Cardiac muscle cell (in vitro differentiated cells and primary cell): ENCODE measurements around the gene TMEM190. TPM values are rescaled to one million over a fixed set of nuclear protein-coding genes. Genes with fewer than 3 reads are reported as not detected.

Experiments
- DNase-seq, 2 donors: peaks; one replicate each; pipeline versions ENCODE4 v3.0.0 to v3.0.0-alpha.2; 2010 to 2017; ENCODE audit warnings: low read depth in 1 of 2, low spot score in 1 of 2
- H3K27ac ChIP-seq: fragments of 200-600 bp; sonication (generic); 2 replicates; pipeline ENCODE4 v1.5.1; 2016
- H3K27me3 ChIP-seq: fragments of 200-600 bp; sonication (generic); 2 replicates; pipeline ENCODE4 v1.6.0; 2016; ENCODE audit warnings: control low read depth
- H3K36me3 ChIP-seq: fragments of 200-600 bp; sonication (generic); 2 replicates; pipeline ENCODE4 v1.5.1; 2016; ENCODE audit warnings: control low read depth
- H3K4me1 ChIP-seq: fragments of 200-600 bp; sonication (generic); 2 replicates; pipeline ENCODE4 v1.8.1; 2017; ENCODE audit warnings: low read depth, mild to moderate bottlenecking, mixed run types
- H3K4me3 ChIP-seq: fragments of 200-600 bp; sonication (generic); 2 replicates; pipeline ENCODE4 v1.5.1; 2016; ENCODE audit warnings: mild to moderate bottlenecking
- H3K9me3 ChIP-seq: fragments of 200-600 bp; sonication (generic); 2 replicates; pipeline ENCODE4 v1.5.1; 2017; ENCODE audit warnings: low read depth, mild to moderate bottlenecking, control low read depth
- CTCF ChIP-seq: IDR thresholded peaks from 2 replicates; pipeline ENCODE4 v1.5.1; 2012; ENCODE audit warnings: low read depth, mild to moderate bottlenecking, low read length
- polyA plus RNA-seq: library from polyadenylated mRNA; unstranded; fragments of >200 nt; fragmentation: Nextera tagmentation; extraction: Ambion mirVana; gene quantifications from 2 replicates; pipeline ENCODE4 v1.2.1, GENCODE V29; 2016
- total RNA-seq: library from RNA; depleted of rRNA; stranded (reverse); fragments of >200 nt; gene quantifications from 2 replicates; pipeline ENCODE4 v1.2.3, GENCODE V29; 2016

TMEM190 gene
- total and polyA plus RNA-seq, 2 experiments from 2014 or later: 1.3 TPM; not detected in 1

GRCh38 chr19:55339889-55340783 lies 36.5 kb upstream of the TMEM190 start:
- Histone ChIP-seq H3K27ac (peak overlapping the region; percentile 93), H3K4me3 (peak overlapping the region; percentile 89), H3K27me3 (no peaks in the 10 kb centered on the region), H3K36me3 (peaks cover 21% of the 10 kb centered on the region), H3K9me3 (no peaks in the 10 kb centered on the region), H3K4me1 (no peaks in the 10 kb centered on the region)
- TF ChIP-seq CTCF: no peak
- peak in 1 of 2 donors; percentile 12 for DNase-seq

GRCh38 chr19:55340784-55341147 lies 35.9 kb upstream of the TMEM190 start:
- Histone ChIP-seq H3K4me3 (peak overlapping the region; percentile 89), H3K27ac (peak overlapping the region; percentile 93), H3K36me3 (peaks cover 21% of the 10 kb centered on the region), H3K4me1 (no peaks in the 10 kb centered on the region), H3K27me3 (no peaks in the 10 kb centered on the region), H3K9me3 (no peaks in the 10 kb centered on the region)
- peak in 1 of 2 donors; percentile 39 for DNase-seq
- peak; percentile 23 for TF ChIP-seq CTCF

GRCh38 chr19:55341171-55341588 lies 35.4 kb upstream of the TMEM190 start:
- no peak for TF ChIP-seq CTCF
- peak overlapping the region; percentile 89 for H3K4me3 ChIP-seq
- H3K36me3 ChIP-seq: peaks cover 23% of the 10 kb centered on the region
- H3K9me3 ChIP-seq: no peaks in the 10 kb centered on the region
- H3K4me1 ChIP-seq: no peaks in the 10 kb centered on the region
- H3K27ac ChIP-seq: peak overlapping the region; percentile 93
- DNase-seq: peak; percentile 73 to 78
- no peaks in the 10 kb centered on the region for H3K27me3 ChIP-seq

GRCh38 chr19:55341595-55342531 lies 34.8 kb upstream of the TMEM190 start:
- no peak for TF ChIP-seq CTCF
- Histone ChIP-seq H3K27me3 (no peaks in the 10 kb centered on the region), H3K36me3 (peaks cover 24% of the 10 kb centered on the region), H3K4me1 (no peaks in the 10 kb centered on the region), H3K9me3 (no peaks in the 10 kb centered on the region), H3K4me3 (peak overlapping the region; percentile 89), H3K27ac (no peak overlapping the region)
- no peak for DNase-seq

GRCh38 chr19:55344444-55344843 lies 32.2 kb upstream of the TMEM190 start:
- peaks cover 12% of the 10 kb centered on the region for H3K4me1 ChIP-seq
- no peak overlapping the region for H3K27ac ChIP-seq
- no peak for DNase-seq
- peaks cover 24% of the 10 kb centered on the region for H3K36me3 ChIP-seq
- no peaks in the 10 kb centered on the region for H3K9me3 ChIP-seq
- TF ChIP-seq CTCF: no peak
- H3K4me3 ChIP-seq: no peak overlapping the region
- H3K27me3 ChIP-seq: no peaks in the 10 kb centered on the region
